Stimulated activated memory B cell treated with anti-CD40 and anti-IgM and Interleukin-4, amounts not matched to agents 10 μg/mL and 1 μg/mL and 100 μg/mL, for 72 hours (primary cell): ENCODE results near the gene CPAMD8.

Source experiments
- ATAC-seq: fragments of 150-1000 bp; cut with Tn5 transposase; 2 replicates; pipeline ENCODE4 v1.10.0; 2021
- H3K27ac Mint-ChIP-seq: one replicate; pipeline ENCODE4 v1.8.0; 2022; ENCODE audit warnings: mild to moderate bottlenecking, mixed read lengths
- H3K27me3 Mint-ChIP-seq: one replicate; pipeline ENCODE4 v1.8.0; 2022; ENCODE audit warnings: mixed read lengths
- H3K36me3 Mint-ChIP-seq: one replicate; pipeline ENCODE4 v1.8.0; 2022; ENCODE audit warnings: mixed read lengths
- H3K4me1 Mint-ChIP-seq: one replicate; pipeline ENCODE4 v1.8.0; 2022; ENCODE audit warnings: mixed read lengths
- H3K4me3 Mint-ChIP-seq: one replicate; pipeline ENCODE4 v1.8.0; 2022; ENCODE audit warnings: mild to moderate bottlenecking, moderate library complexity, mixed read lengths
- H3K9me3 Mint-ChIP-seq: one replicate; pipeline ENCODE4 v1.8.0; 2022; ENCODE audit warnings: mixed read lengths

The CPAMD8 gene

GRCh38 chr19:16862826-16863415 is 163.7 kb downstream of the CPAMD8 start:
- Mint-ChIP-seq H3K9me3 (no peaks in the 10 kb centered on the region), H3K27ac (no peak overlapping the region), H3K4me3 (no peak overlapping the region), H3K36me3 (peaks cover 67% of the 10 kb centered on the region), H3K27me3 (no peaks in the 10 kb centered on the region), H3K4me1 (peaks cover 12% of the 10 kb centered on the region)
- ATAC-seq = no peak

- Mint-ChIP-seq H3K27me3 (no peaks in the 10 kb centered on the region), H3K4me3 (no peak overlapping the region), H3K4me1 (peaks cover 12% of the 10 kb centered on the region), H3K36me3 (peaks cover 65% of the 10 kb centered on the region), H3K9me3 (no peaks in the 10 kb centered on the region), H3K27ac (no peak overlapping the region)
- ATAC-seq = no peak
Observed at GRCh38 chr19:16861834-16862233, 164.8 kb downstream of the CPAMD8 start.

DNA sequence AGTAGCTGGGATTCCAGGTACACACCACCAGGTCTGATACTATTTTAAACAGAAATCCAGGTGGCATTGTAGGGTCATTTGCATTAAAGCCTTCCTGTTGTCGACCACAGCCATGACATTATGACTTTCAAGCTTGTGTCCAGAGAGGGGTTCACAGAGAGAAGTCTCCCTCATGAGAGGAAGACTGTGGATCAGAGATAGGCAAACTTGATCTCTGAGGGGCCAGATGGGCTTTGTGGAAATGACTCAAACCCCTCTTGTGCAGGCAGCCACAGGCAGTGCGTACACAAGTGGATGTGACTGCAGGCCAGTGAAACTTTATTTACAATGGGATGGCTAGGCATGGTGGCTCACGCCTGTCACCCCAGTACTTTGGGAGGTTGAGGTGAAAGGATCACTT is 165.6 kb downstream of the CPAMD8 start:
- ATAC-seq = no peak
- Mint-ChIP-seq H3K9me3 (no peaks in the 10 kb centered on the region), H3K4me3 (no peak overlapping the region), H3K27ac (no peak overlapping the region), H3K4me1 (peaks cover 12% of the 10 kb centered on the region), H3K36me3 (peaks cover 62% of the 10 kb centered on the region), H3K27me3 (no peaks in the 10 kb centered on the region)

DNA sequence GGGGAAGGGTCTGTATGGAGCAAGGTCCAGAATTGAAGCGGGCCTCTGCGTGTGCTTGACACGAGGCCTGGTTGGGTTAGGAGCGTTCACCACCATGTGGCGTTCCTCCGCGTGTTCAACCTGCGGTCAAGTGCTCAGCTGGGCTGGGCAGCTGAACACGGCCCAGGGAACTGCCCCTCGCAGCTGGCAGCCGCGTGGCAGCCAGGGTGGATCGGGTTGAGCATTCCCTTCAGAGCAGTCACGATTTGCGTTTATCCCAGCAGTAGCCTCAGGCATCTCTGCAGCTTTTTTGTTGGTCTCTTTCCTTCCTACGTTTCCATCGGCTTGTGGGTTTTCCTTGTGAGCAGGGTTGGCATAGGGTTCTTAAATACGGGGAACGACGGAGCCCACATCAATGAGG is 166.5 kb downstream of the CPAMD8 start:
- Mint-ChIP-seq H3K4me1 (peaks cover 12% of the 10 kb centered on the region), H3K36me3 (peaks cover 56% of the 10 kb centered on the region), H3K27me3 (no peaks in the 10 kb centered on the region), H3K9me3 (no peaks in the 10 kb centered on the region), H3K27ac (no peak overlapping the region), H3K4me3 (no peak overlapping the region)
- no peak for ATAC-seq

- Mint-ChIP-seq H3K27me3 (no peaks in the 10 kb centered on the region), H3K4me3 (no peak overlapping the region)
Observed at GRCh38 chr19:16859626-16860025, 167.0 kb downstream of the CPAMD8 start.

DNA sequence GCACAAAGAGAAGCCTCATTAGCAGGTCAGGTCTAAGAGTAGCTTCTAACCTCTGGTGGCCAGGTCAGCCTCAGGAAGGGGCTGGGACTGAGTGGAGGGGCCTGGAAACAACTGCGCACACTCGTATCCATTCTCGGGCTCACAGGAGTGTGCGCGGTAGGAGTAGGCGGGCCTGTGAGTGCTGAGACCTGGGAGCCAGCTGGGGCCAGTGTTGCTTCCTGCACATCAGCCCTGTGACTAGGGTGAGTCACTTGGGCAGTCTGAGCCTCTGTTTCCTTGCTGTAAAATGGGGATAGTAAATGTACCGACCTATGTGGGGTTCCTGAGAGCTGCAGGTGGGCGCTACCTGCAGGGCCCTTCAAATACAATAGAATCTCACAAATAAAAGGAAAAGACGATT is 170.5 kb downstream of the CPAMD8 start:
- Mint-ChIP-seq H3K27ac (no peak overlapping the region), H3K36me3 (peaks cover 70% of the 10 kb centered on the region)

More at GRCh38 chr19:16859626-16860025, 167.0 kb downstream of the CPAMD8 start:
- ATAC-seq = no peak
- Mint-ChIP-seq H3K4me1 (peaks cover 12% of the 10 kb centered on the region), H3K27ac (no peak overlapping the region), H3K9me3 (no peaks in the 10 kb centered on the region), H3K36me3 (peaks cover 61% of the 10 kb centered on the region)

GRCh38 chr19:16853066-16853465 is 173.5 kb downstream of the CPAMD8 start:
- Mint-ChIP-seq H3K4me1 (no peaks in the 10 kb centered on the region), H3K27me3 (no peaks in the 10 kb centered on the region), H3K27ac (no peak overlapping the region), H3K9me3 (no peaks in the 10 kb centered on the region), H3K36me3 (peaks cover 70% of the 10 kb centered on the region), H3K4me3 (no peak overlapping the region)
- no peak for ATAC-seq

More for the DNA sequence above, 170.5 kb downstream of the CPAMD8 start:
- Mint-ChIP-seq H3K27me3 (no peaks in the 10 kb centered on the region), H3K4me1 (peaks cover 6% of the 10 kb centered on the region), H3K4me3 (no peak overlapping the region), H3K9me3 (no peaks in the 10 kb centered on the region)
- ATAC-seq = no peak

- H3K9me3 Mint-ChIP-seq = no peaks in the 10 kb centered on the region
- H3K27me3 Mint-ChIP-seq = no peaks in the 10 kb centered on the region
- no peak for ATAC-seq
- no peak overlapping the region for H3K27ac Mint-ChIP-seq
- no peak overlapping the region for H3K4me3 Mint-ChIP-seq
- H3K4me1 Mint-ChIP-seq = no peaks in the 10 kb centered on the region
- peaks cover 74% of the 10 kb centered on the region for H3K36me3 Mint-ChIP-seq
Observed at GRCh38 chr19:16851031-16851712, 175.4 kb downstream of the CPAMD8 start.

- Mint-ChIP-seq H3K36me3 (peaks cover 72% of the 10 kb centered on the region), H3K4me1 (no peaks in the 10 kb centered on the region), H3K27me3 (no peaks in the 10 kb centered on the region), H3K9me3 (no peaks in the 10 kb centered on the region), H3K4me3 (no peak overlapping the region), H3K27ac (no peak overlapping the region)
- no peak for ATAC-seq
Observed at GRCh38 chr19:16850133-16850532, 176.5 kb downstream of the CPAMD8 start.

- Mint-ChIP-seq H3K4me3 (no peak overlapping the region), H3K9me3 (no peaks in the 10 kb centered on the region), H3K4me1 (peaks cover 7% of the 10 kb centered on the region), H3K27me3 (no peaks in the 10 kb centered on the region), H3K36me3 (peaks cover 72% of the 10 kb centered on the region), H3K27ac (no peak overlapping the region)
- ATAC-seq = no peak
Observed at GRCh38 chr19:16849168-16849567, 177.4 kb downstream of the CPAMD8 start.

DNA sequence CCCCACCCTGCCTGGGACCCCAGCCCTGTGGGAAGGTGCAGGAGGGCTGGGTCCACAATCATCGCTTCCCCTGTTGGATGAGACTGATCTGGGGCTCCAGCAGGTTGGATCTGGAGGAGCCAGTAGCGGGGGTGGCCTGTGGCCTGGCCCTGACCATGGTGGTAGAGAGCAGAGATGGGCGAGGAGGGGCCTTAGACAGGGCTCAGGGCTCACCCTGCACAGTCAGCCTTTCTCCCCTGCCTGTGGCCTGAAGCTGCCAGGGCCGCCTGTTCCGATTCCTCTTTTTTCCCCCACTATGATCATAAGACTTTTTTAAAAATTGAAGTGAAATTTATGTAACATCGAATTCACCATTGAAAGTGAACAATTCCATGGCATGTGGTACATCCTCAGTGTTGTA is 179.2 kb downstream of the CPAMD8 start:
- H3K4me1 Mint-ChIP-seq = peaks cover 7% of the 10 kb centered on the region
- H3K9me3 Mint-ChIP-seq = no peaks in the 10 kb centered on the region
- H3K27me3 Mint-ChIP-seq = no peaks in the 10 kb centered on the region
- H3K4me3 Mint-ChIP-seq = no peak overlapping the region
- ATAC-seq = no peak
- no peak overlapping the region for H3K27ac Mint-ChIP-seq
- H3K36me3 Mint-ChIP-seq = peaks cover 70% of the 10 kb centered on the region

- Mint-ChIP-seq H3K4me3 (no peak overlapping the region), H3K27ac (no peak overlapping the region), H3K27me3 (no peaks in the 10 kb centered on the region), H3K4me1 (peaks cover 7% of the 10 kb centered on the region), H3K9me3 (no peaks in the 10 kb centered on the region), H3K36me3 (peaks cover 66% of the 10 kb centered on the region)
- no peak for ATAC-seq
Observed at GRCh38 chr19:16846901-16847300, 179.7 kb downstream of the CPAMD8 start.
